GM12864 (cell line): ENCODE data around the gene ADGRF3.

Experiments used
- DNase-seq: peaks from one replicate; pipeline ENCODE4 v3.0.0-alpha.2; 2011; ENCODE audit warnings: low read depth
- H3K4me3 ChIP-seq: 2 replicates; pipeline ENCODE4 v1.5.1; 2011; ENCODE audit warnings: mild to moderate bottlenecking, low read depth, low read length, control low read depth
- TF ChIP-seq, protein P1 (sequence below): IDR thresholded peaks from 2 replicates; pipeline ENCODE4 v1.5.1; 2011; ENCODE audit warnings: low read depth, mild to moderate bottlenecking, moderate library complexity, low read length, control low read depth, inconsistent platforms; ENCODE audit errors: missing control alignments

The ADGRF3 gene

GRCh38 chr2:26302846-26303245 is 43.7 kb downstream of the ADGRF3 start:
- no peak overlapping the region for H3K4me3 ChIP-seq
- no peak for DNase-seq
- TF ChIP-seq, protein P1, sequence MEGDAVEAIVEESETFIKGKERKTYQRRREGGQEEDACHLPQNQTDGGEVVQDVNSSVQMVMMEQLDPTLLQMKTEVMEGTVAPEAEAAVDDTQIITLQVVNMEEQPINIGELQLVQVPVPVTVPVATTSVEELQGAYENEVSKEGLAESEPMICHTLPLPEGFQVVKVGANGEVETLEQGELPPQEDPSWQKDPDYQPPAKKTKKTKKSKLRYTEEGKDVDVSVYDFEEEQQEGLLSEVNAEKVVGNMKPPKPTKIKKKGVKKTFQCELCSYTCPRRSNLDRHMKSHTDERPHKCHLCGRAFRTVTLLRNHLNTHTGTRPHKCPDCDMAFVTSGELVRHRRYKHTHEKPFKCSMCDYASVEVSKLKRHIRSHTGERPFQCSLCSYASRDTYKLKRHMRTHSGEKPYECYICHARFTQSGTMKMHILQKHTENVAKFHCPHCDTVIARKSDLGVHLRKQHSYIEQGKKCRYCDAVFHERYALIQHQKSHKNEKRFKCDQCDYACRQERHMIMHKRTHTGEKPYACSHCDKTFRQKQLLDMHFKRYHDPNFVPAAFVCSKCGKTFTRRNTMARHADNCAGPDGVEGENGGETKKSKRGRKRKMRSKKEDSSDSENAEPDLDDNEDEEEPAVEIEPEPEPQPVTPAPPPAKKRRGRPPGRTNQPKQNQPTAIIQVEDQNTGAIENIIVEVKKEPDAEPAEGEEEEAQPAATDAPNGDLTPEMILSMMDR: no peak

- no peak overlapping the region for H3K4me3 ChIP-seq
- DNase-seq: no peak
- TF ChIP-seq, protein P1: no peak
These were observed 46.2 kb downstream of the ADGRF3 start for GRCh38 chr2:26300234-26300925.

DNA sequence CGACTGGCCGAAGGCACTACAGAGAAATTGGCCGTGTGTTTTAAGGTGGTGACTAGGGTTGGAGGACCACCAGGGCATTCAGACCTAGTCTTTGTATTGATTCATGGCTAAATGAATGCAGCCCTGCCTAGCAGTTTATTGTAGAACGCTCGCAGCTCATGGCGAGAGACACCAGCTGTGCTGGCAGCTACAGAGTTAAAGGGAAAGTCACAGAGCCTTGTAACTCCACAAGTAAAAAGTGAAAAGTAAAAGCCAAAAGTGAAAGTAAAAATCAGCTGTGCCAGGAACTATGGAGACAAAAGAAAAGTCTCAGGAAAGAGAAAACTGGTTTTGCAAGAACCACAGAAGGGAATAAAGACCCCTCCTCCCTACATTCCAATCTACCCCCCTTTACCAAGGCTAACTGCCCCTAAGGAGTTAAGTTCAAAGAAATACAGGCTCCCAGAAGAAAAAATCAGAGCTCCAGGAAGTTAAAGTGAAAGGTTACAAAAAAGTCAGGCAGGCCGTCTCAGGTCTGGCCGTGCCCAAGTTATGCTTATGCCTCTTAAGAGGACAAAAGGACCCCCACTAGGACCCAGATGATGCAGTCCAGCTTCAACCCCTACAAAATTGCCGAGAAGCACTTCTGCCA is 47.0 kb downstream of the ADGRF3 start:
- no peak for DNase-seq
- TF ChIP-seq, protein P1: no peak
- H3K4me3 ChIP-seq: peak overlapping the region; percentile 48; the same call in 1 of the 2 replicates

DNA sequence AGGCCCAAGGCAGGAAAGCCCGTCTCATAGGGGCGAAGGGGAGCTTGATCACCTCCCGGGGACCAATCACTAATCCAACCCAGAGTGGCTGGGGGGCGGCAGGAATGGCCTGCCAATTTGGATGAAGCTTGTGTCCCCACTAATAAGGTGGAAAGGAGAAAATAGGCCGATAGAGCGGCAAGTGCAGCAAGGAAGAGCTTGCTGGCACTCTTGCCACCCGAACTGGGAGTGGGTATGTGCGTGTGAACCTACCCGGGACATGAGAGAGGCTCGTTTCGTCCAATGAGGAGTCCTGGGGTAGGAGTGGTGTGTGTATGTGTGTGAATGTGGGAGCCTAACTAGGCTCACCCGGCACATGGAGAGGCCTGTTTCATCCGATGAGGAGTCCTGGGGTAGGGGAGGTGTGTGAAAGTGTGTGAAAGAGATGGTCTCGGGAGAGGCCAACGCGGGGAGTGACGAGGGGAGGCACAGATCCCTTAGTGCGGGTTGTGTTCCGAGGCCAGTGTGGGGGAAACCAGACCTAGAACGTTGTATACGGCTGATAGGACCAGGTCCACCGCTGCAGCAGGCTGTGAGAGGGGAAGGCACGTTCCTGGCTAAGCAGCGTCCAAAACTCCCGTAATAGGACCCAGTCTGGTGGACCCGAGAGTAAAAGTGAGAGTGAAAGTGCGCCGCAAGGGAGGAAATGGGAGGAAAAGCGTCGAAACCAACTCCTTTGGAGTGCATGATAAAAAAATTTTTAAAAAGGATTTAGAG is 47.8 kb downstream of the ADGRF3 start:
- DNase-seq: no peak
- TF ChIP-seq, protein P1: no peak
- peak overlapping the region; percentile 48 for H3K4me3 ChIP-seq

GRCh38 chr2:26298286-26298637 is 48.3 kb downstream of the ADGRF3 start:
- H3K4me3 ChIP-seq: no peak overlapping the region
- no peak for DNase-seq
- TF ChIP-seq, protein P1: no peak

DNA sequence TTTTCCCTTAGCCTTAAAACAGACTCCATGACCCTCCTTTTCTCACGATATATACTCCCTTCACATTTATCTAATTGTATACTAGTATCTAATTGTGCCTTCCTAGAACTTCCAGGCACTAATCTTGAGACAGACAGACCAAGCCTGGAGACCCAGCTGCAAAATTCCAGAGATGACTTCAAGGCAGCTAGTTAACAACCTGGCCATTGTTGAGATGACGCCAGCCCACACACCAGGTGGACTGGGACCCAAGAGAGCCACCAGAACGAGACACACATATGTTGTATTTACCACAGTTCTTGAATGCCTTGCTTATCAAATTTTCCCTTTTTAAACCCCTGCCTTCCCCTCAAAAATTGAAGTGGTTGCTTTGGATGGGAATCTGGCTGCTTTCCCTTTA is 49.5 kb downstream of the ADGRF3 start:
- TF ChIP-seq, protein P1: no peak
- H3K4me3 ChIP-seq: no peak overlapping the region
- DNase-seq: no peak
